Activated CD8-positive, alpha-beta memory T cell treated with anti-CD3 and anti-CD28 coated beads, Interleukin-2, amount 50 U/mL, for 1 hour (primary cell): Measurements from ENCODE around the gene ZMYND8.
"Not testable (repeated sequence)": the region's sequence is repeated elsewhere in the genome, so short reads cannot be mapped to it uniquely, and the experiment has no call there.

ENCODE experiments used
- DNase-seq: peaks from one replicate; pipeline ENCODE4 v3.0.0-alpha.2; 2020; ENCODE audit errors: extremely low read depth

The ZMYND8 gene

DNA sequence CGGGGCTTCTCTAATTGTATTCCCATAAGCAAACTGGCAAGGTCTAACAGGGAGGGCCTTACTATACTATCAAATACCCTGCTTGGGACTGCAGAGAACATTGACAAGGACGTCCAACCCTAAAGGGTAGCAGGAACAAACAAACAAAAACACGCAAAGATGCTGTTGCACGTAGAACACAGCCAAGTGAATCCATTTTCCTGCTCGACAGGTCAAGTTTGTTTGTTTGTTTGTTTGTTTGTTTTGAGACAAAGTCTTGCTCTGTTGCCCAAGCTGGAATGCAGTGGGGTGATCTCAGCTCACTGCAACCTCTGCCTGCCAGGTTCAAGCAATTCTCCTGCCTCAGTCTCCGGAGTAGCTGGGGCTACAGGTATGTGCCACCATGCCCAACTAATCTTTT is 91.3 kb downstream of the ZMYND8 start:
- DNase-seq, result no peak

DNA sequence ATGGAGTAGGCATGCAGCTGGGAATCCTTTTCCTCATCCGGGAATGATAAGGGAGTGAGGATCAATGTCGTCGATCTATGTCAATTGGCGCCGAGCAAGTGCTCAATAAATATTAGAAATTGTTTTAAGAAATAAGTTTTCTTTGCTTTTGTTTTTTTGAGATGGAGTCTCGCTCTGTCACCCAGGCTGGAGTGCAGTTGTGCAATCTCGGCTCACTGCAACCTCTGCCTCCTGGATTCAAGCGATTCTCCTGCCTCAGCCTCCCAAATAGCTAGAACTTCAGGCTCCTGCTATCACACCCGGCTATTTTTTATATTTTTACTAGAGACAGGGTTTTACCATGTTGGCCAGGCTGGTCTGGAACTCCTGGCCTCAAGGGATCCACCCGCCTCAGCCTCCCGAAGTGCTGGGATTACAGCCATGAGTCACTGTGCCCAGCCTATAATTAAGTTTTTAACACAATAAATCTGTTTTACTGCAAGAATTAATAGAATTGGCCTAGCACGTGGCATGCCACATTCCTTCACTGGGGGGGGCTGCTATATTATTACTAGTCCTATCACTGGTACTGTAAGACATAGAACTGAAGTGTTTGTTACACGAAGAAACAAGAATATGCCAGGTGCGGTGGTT is 92.2 kb downstream of the ZMYND8 start:
- DNase-seq, result not testable (repeated sequence)

DNA sequence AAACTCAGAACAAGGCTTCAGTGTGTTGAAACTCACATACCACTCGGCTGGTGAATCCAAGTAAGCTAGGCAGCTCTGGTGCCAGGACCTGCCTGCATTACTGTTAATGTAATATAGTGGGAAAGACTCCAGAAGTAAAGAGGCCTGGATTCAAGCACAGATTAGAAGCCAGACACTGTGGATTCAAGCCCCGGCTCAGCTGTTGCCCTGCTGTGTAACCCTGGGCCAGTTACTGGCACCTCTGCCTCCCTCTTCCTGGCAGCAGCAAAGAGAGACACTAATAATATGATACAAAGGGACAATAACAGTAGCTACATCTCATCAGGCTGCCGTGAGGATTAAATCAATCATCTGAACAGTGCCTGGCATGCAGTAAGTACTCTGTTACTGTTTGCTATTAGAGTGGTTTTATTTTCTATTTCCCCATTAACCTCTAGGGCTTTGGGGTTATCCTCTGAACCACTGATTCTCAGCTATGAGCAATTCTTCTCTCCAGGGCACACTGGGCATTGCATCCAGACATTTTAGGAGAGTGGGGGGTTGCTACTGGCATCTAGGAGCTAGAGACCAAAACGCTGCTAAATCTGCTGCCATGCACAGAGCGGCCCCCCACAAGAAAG is 92.9 kb downstream of the ZMYND8 start:
- no peak for DNase-seq

DNA sequence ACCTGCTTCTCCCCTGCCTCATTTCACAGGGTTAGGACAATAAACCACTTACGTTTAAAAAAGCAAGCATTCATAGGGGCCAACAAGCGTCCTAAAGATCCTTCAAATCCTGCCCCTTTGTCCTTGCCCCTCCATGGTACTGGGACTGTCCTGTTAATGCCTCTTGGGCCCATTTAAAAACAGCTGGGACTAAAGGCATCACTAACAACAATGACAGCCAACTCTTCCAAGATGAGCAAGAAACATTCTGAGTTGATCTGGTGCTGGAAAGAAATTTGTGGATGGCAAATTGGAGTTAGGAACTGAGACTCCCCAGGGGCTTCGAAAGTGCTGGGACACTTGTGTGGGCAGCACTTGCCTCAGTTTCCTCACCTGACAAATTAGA is 93.4 kb downstream of the ZMYND8 start:
- no peak for DNase-seq

DNA sequence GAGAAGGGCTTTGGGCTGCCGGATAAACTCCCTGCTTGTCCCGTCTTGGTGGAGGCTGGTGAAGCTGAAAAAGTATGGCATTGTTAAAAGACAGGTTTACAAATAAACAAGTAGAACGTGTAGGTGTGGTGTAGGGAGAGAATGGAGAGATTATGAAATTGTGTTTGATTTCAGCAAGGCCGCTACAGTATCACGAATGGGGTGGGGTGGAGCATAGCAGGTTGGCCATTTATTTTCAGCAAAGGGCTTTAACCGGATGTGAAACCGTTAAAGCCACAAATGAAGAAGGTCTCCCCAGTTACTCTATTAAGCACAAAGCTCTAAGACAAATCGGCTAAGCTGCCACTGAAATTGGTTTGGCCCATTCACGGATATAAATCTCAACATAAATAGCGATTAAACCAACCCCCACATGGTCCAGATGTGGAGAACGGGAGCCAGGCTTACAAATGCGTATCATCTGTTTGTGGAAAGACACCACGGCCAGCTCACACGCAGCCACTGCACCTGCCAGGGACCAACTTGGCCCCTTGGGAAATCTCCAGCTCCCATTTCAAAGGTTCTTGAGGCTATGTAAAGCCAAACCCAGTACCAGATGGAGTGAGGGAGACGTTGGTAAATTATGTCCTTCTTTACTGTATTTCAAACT is 94.0 kb downstream of the ZMYND8 start:
- no peak for DNase-seq

DNA sequence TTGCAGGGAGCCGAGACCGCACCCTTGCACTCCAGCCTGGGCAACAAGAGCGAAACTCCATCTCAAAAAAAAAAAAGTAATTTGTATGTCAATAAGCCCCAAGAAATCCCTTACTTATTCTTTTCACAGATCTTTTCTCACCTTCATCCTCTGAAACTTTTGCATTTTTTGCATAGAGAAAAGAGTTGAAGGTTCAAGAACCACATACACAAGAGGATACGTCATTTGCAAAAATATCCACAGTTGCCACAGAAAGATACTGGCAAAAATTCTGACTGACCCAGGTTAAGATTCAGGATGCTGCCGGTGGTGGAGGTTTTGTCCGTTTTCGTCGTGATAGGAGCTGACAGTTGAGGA is 94.5 kb downstream of the ZMYND8 start:
- DNase-seq, result no peak

DNA sequence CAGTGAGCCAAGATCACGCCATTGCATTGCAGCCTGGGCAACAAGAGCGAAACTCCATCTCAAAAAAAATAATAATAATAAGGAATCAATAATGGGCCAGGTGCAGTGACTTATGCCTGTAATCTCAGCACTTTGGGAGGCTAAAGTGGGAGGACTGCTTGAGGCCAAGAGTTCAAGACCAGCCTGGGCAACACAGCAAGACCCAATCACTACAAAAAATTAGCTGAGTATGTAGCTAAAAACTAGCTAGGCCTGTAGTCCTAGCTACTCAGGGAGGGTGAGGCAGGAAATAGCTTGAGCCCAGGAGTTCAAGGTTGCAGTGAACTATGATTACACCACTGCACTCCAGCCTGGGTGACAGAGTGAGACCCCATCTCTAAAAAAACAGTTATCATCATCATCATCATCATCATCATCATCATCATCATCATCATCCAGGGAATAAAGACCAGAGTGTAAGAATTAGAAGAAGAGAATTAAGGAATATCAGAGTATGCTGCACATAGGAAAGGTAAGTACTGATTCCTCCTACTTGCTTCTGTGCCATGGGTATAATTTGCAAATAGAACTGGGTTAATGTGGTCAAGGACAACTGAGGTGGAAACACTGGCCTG is 95.2 kb downstream of the ZMYND8 start:
- not testable (repeated sequence) for DNase-seq

DNA sequence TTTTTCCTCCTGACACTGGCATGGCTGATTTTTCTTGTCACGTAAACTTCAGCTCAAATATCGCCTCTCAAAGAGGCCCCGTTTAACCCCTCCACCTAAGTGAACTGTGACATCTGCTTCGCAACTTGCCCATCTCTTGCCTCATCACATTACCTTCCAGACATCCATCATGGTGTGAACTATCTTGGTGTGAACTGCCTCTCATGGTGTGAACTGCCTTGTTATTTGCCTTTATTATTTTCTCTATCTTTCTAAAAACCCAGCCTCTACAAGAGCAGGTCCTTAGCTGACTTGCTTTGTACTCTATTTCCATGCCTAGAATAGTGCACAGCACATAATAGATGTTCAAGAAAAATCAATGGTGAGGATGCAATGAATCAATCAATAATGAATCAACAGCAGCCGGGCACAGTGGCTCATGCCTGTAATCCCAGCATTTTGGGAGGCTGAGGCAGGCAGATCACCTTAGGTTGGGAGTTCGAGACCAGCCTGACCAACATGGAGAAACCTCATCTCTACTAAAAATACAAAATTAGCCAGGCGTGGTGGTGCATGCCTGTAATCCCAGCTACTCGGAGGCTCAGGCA is 95.9 kb downstream of the ZMYND8 start:
- not testable (repeated sequence) for DNase-seq

DNA sequence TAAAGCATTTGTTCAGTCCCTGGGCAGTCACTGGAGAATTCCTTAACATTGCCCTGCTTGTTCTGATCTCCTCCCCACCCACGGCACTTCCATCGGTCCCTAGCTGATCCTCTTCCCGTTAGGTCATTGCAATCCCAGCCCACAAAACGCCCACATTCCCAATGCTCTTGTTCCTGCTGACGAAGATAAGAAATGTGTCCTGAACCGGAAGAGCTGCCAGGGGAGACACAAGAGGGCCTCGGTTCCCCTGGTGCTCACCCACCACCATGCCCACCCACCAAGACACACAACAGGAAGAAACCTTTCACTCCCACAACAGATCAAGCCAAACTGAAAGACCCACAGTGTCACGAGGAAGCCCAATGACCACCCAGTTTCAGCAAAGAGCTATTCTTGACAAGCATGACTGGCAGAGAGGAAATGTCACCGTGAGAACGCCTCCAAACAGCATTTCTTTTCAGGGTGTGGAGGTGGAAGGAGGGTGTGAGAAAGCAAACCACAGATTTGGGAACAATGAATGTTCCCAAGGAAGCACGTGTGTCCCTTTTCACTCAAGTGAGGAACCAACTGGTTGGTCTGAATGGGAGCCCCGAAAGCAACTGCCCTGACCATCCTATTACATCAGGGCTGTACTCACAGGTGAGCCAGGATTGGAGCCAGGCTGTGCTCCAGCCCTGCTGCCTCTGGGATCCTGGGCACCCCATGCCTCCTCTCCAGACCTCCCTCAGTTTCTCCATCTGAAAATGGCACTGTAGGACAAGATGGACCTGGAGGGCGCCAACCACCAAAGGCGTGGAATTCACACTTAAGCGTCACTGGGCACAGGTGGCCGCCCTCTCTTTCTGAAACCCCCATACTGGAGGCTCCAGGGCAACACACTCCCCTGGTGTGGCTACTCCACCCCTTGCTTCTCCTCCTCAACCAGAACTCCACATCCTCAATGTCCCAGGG is 97.5 kb downstream of the ZMYND8 start:
- no peak for DNase-seq

DNA sequence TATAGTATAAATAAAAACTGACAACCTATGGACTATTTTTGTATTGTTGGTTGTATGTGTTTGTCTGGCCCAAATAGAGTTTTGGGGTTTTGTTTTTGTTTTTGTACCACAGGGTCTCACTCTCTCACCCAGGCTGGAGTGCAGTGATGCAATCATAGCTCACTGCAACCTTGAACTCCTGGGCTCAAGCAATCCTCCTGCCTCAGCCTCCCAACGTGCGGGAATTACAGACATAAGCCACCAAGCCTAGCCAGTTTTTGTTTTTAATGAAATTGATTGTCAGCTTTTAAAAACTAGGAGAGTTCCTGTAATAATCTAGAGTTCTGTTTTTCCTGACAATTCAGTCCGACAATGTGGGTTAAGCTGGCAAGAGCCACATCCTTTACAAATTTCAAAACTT is 98.7 kb downstream of the ZMYND8 start:
- no peak for DNase-seq

DNA sequence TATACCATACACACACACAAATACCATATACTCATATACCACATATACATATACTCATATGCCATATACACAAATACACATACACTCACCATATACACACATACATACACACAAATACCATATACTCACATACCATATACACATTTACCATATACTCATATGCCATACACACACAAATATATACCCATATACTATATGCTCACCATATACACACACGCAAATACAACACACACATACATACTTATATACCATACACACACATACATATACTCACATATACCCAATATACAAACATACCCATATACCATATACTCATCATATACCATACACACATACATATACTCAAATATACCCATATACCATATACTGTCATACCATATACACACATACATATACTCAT is 99.2 kb downstream of the ZMYND8 start:
- DNase-seq, result no peak

DNA sequence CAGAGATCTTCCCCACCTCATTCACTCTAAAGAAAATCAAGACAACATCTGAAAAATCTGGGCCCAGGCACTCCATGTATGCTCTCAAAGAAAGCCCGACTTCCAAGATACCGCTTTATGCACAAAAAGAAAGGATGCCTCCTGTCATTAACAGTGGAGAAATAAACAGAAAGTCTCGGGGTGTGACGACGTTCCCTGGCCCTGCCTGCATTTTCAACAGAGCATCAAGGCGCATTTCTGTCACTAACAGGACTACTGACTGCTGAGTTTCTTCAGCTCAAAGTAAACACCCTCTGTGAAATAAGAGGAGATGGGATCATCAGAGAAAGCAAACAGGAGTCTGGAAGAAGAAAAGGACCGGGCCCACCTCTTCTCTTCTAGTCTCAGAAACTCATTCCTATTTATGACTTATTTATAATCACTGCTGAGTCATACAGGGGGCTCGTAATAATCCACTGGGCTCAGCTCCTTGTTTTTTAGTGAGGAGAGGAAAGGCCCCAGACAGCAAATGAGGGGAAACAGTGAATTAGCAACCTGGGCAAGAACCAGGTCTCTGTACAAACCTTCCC is 99.7 kb downstream of the ZMYND8 start:
- DNase-seq, result no peak

DNA sequence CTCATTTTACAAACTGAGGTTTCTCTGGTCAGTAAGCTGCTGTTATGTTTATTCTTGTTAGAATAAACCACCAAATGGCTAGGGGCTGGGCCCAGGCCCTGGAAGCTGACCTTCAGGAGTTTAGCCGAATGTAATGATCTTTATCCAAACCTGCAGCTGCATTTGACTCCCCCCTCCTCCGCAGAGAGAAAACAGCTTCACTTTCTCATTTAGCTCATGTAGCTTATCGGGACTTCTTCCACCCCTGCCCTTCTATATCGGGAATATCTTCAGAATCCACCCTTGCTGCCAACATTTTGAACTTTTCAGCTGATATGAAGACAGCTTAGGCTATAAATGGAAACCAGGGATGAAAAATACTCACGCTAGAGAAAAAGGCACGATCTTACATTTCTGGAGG is 102.6 kb downstream of the ZMYND8 start:
- DNase-seq, result no peak

DNA sequence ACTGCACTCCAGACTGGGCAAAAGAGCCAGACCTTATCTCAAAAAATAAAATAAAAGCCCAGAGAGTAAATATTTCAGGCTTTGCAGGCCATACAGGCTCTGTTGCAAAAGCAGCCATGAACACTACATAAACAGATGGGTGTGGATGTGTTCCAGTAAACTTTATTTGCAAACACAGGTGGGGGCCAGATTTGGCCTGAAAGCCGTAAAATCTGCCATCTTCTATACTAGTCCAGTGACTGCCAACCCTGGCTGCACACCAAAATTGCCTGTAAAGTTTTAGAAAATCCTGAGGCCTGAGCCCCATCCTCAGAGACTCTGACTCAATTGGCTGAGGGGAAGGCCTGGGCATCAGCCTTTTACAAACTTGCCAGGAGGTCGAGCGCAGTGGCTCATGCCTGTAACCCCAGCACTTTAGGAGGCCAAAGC is 103.6 kb downstream of the ZMYND8 start:
- no peak for DNase-seq

DNA sequence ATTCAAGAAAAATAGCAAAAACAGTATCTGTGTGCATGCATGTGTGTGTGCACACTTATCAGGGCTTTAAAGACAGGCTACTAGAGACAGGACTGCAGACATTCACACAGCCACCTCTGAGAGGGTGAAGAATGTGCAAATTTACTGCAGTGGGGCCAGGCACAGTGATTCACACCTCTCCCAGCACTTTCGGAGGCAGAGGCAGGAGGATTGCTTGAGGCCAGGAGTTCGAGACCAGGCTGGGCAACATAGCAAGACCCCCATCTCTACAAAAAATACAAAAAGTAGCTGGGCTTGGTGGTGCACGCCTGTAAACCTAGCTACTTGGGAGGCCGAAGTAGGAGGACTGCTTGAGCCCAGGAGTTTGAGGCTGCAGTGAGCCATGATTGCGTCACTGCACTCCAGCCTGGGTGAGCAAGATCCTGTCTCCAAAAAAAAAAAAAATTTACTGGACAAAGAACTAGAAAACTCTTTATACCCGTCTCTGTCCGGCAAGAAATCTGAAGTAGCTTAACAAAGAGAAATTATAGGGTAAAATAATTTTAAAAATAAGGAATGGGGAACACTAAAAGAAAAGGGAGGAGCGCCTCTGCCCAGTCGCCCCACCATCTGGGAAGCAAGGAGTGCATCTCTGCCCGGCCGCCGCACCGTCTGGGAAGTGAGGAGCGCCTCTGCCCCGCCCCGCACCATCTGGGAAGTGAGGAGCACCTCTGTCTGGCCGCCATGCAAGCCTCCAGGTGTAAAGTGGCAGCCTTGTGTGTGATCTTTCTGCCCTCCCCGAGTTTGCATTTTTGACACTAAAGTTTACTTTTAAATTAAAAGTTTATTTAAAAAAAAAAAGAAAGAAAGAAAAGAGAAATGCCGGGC is 105.1 kb downstream of the ZMYND8 start:
- no peak for DNase-seq

DNA sequence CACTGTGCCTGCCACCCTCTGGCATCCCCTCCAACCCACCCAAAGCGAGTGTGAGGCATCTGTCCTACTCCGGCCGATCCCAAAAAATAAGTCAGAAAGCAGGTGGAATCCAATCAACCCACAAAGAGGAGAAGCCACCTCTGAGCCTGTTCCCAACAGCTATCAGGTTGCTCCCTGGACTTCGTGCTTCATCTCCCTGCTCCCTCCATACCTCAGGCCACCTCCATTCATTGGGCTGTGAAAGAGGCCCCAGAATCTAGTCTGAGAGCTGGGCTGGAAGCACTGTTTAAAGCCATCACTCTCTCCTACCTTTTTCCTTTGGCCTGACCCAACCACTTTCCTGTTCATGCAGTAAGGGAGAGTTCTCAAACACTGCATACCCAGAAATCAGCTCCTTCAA is 106.1 kb downstream of the ZMYND8 start:
- no peak for DNase-seq

DNA sequence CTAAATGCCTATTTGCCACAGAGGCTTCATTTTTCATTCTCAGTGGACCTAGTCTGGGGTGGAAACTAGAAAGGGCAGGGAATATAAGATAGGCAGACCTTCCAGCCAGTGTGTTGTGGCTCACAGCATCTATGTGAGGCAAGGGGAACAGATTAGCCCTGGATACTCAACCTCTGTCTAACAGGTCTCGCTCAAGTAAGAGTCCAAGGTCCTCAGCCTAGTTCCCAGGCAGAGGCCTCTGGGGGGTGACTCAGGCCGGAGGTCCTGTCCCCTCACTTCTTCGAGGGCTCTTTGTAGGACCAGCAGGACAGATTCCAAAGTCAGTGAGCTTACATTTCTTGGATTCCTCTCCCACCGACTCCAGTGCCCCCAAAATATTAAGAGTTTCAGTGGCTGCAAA is 106.6 kb downstream of the ZMYND8 start:
- no peak for DNase-seq

DNA sequence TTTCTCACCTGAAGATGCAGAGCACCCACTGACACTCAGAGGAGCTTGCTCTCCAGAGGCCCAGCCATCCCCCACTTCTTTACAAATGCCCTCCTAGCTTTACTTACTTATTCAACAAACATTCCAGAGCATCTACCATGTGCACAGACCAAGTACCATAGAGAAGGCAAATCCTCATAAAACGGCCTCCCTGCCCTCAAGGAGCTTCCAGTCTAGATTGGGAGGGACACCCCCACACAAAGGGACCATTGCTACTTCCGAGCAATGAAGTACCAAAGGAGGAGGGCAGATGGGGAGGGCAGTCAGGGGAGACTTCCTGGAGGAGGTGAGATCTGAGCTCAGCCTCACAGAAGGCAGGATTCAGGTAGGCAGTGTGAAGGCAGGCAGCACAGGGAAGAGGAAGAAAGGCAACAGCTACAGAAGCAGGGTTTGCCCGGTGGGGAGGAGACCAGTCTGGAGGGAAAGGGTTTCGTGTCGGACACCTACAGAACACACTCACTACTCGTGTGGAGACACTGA is 108.0 kb downstream of the ZMYND8 start:
- no peak for DNase-seq

DNA sequence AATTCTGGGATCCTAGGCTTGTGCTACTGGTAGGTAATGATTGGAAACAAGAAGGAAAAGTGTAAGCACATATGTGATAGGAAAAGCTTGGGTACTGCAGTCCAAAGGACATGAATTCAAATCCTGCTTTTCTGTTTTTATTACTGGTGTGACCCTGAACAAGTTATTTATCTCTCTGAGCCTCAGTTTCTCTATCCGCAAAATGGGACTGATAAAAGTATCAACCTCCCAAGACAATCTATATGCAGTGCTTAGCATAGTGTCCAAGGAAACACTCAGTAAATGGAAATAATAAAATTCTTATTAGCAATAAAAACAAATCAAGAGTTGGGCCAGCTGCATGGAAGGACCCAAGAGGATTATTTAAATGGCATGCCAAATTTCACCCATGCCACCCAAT is 108.5 kb downstream of the ZMYND8 start:
- no peak for DNase-seq
